Measurements from ENCODE around the gene BANK1.

BANK1 gene

DNA sequence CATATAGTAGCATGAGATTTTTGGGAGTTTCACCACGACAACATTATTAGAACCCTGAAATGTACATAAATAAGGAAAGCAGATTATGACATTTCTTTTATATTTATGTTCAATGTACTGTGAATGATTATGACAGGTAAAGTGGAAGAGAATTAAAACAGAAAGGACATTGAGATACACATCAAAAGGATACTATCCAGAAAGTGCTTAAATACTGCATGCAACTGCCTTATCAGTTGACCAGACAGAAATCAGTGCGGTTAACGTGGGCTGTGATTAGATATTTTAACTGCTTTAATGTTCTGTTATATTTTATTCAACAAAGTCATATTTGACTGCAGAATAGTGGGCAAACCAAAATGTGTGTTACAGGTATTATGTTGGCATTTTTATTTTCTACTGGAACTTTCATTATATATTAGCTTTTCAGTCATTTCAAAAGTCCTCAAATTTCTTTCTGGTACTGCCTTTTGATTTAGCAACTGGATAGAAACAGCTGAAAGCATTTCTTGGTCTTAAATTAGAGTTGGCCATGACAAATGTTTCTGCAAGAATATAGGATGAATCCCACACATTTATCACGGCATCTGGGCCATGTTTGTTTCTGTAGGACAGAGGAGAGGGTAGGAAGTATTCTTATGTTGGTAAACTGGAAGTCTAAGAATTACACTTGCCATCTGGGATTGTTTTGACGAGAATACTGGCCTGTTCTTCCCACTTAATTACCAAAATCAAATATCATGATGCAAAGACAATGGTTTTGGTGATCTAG is 299.5 kb downstream of the BANK1 start:
- Histone ChIP-seq H3K36me3 (no peaks in the 10 kb centered on the region), H3K4me3 (ENCODE audit: low read depth, low read length) (no peak overlapping the region), H3K4me1 (no peaks in the 10 kb centered on the region), H3K9me3 (no peaks in the 10 kb centered on the region), H3K27me3 (no peaks in the 10 kb centered on the region)
- no peak for DNase-seq
- TF ChIP-seq, protein P1, sequence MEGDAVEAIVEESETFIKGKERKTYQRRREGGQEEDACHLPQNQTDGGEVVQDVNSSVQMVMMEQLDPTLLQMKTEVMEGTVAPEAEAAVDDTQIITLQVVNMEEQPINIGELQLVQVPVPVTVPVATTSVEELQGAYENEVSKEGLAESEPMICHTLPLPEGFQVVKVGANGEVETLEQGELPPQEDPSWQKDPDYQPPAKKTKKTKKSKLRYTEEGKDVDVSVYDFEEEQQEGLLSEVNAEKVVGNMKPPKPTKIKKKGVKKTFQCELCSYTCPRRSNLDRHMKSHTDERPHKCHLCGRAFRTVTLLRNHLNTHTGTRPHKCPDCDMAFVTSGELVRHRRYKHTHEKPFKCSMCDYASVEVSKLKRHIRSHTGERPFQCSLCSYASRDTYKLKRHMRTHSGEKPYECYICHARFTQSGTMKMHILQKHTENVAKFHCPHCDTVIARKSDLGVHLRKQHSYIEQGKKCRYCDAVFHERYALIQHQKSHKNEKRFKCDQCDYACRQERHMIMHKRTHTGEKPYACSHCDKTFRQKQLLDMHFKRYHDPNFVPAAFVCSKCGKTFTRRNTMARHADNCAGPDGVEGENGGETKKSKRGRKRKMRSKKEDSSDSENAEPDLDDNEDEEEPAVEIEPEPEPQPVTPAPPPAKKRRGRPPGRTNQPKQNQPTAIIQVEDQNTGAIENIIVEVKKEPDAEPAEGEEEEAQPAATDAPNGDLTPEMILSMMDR (IDR thresholded peaks at IDR 0.05; ENCODE audit: low read depth, low read length), result no peak

DNA sequence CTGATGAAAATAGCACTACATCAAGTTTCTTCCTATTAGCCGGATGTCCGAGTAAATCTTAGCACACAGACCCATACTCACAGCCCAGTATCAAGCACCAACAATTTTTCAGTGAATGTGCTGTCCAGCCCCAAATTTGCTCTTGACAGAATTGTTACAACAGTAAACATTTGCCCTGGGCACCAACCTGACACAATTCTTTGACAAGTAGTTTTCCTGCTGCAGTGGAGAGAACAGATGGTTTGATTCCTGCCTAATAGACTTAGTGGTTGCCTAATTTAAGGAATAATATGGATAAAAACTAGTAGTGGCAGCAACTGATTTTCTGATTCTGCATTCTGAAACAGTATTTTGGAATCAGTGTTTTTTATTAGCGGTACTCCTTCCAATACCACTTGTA is 301.1 kb downstream of the BANK1 start:
- TF ChIP-seq, protein P1 (IDR thresholded peaks at IDR 0.05; ENCODE audit: low read depth, low read length), result no peak
- Histone ChIP-seq H3K4me1 (no peaks in the 10 kb centered on the region), H3K9me3 (no peaks in the 10 kb centered on the region), H3K27me3 (no peaks in the 10 kb centered on the region), H3K4me3 (ENCODE audit: low read depth, low read length) (no peak overlapping the region), H3K36me3 (no peaks in the 10 kb centered on the region)
- DNase-seq, result no peak

DNA sequence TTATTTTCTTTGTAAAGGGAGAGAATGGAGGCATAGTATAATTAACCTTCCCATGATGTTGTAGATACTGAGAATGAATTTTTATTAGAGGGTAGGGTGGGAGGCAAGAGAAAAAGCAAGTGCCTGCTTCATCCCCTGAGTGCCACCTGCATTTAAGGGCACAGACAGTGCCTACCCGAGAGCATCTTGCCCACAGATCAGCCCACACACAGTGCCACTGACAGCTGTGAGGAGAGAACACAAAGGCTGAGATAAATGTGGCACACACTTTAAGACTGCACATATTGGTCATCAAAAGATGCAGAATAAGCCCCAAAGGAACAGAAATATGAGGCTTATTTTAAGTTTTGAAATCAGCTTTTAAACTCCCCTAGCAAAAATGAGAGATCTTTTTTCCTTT is 304.0 kb downstream of the BANK1 start:
- H3K4me3 ChIP-seq (ENCODE audit: low read depth, low read length), result no peak overlapping the region
- TF ChIP-seq, protein P1 (IDR thresholded peaks at IDR 0.05; ENCODE audit: low read depth, low read length), result no peak
- H3K4me1 ChIP-seq, result no peaks in the 10 kb centered on the region

DNA sequence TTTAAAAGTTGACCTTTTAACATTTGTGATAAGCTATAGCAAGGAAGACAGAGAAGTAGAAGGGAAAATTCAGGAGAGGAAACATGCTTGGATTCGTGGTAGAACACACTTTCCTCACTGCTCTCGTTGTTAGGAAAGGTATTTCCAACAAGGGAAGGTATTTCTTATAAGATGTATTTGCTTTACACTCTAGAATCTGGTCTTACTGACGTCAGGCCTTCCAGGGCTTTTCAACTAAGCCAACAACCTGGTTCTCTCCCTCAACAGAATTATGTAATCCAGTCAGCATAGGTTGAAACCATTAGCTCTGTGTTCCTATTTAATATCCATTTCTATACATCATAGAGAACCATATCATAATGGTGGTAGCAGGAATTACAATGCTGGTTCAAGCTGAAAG is 312.8 kb downstream of the BANK1 start:
- Histone ChIP-seq H3K9me3 (no peaks in the 10 kb centered on the region), H3K4me1 (no peaks in the 10 kb centered on the region), H3K4me3 (ENCODE audit: low read depth, low read length) (no peak overlapping the region), H3K27me3 (no peaks in the 10 kb centered on the region), H3K36me3 (no peaks in the 10 kb centered on the region)
- no peak for DNase-seq
- TF ChIP-seq, protein P1 (IDR thresholded peaks at IDR 0.05; ENCODE audit: low read depth, low read length), result no peak

More for the DNA sequence above, 304.0 kb downstream of the BANK1 start:
- no peak for DNase-seq
- Histone ChIP-seq H3K27me3 (no peaks in the 10 kb centered on the region), H3K36me3 (no peaks in the 10 kb centered on the region), H3K9me3 (no peaks in the 10 kb centered on the region)

DNA sequence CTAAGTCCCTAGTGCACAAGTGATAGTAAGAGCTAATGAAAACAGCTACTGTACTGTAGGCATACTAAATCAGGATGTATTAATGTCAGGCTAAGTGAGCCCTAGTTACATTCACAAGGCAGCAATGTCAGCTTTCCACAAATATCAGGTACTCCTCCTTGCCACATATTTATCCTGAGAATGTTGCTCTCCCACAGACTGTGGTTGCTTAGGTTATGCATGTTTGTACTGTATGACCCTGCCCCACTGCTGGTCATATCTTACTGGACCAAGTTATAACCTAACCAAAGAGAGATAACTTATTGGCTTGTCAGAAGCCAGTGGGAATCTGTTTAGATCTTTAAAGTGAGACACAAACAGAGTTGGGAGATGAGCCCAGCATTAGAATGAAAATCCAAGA is 313.7 kb downstream of the BANK1 start:
- no peaks in the 10 kb centered on the region for H3K4me1 ChIP-seq
- DNase-seq, result no peak
- H3K36me3 ChIP-seq, result no peaks in the 10 kb centered on the region
- TF ChIP-seq, protein P1 (IDR thresholded peaks at IDR 0.05; ENCODE audit: low read depth, low read length), result no peak
- H3K27me3 ChIP-seq, result no peaks in the 10 kb centered on the region
- no peak overlapping the region for H3K4me3 ChIP-seq (ENCODE audit: low read depth, low read length)
- no peaks in the 10 kb centered on the region for H3K9me3 ChIP-seq

DNA sequence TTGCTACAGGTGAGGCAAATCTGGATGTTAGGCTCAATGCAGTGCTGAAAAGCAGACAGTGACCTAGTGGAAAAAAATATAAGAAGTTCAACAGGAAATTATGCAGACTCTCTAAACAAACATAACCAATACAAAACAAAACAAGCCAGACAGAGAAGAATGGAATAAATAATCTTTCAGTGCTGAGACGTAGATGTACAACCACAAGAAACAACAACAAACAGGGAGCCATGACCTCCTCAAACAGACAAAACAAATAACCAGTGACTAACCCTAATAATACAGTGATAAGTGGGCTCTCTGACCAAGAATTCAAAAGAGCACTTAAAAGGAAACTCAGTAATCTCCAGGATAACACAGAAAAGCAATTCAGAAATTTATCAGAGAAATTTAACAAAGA is 315.5 kb downstream of the BANK1 start:
- Histone ChIP-seq H3K27me3 (no peaks in the 10 kb centered on the region), H3K9me3 (no peaks in the 10 kb centered on the region), H3K4me1 (no peaks in the 10 kb centered on the region), H3K4me3 (ENCODE audit: low read depth, low read length) (no peak overlapping the region), H3K36me3 (no peaks in the 10 kb centered on the region)
- TF ChIP-seq, protein P1 (IDR thresholded peaks at IDR 0.05; ENCODE audit: low read depth, low read length), result no peak
- DNase-seq, result no peak
